Chondrocyte (in vitro differentiated cells): ENCODE results near the gene FANCM. TPM values are rescaled to one million over a fixed set of nuclear protein-coding genes. Genes with fewer than 3 reads are reported as not detected.

Experiments
- DNase-seq: peaks from one replicate; pipeline ENCODE4 v3.0.0; 2021; ENCODE audit warnings: mixed read lengths, low spot score
- H3K27ac Mint-ChIP-seq: one replicate; pipeline ENCODE4 v1.8.0; 2021; ENCODE audit warnings: mild to moderate bottlenecking, moderate library complexity, mixed read lengths; ENCODE audit not compliant: unreplicated experiment
- H3K27me3 Mint-ChIP-seq: 2 replicates; pipeline ENCODE4 v1.8.0; 2021; ENCODE audit warnings: low read depth, mixed read lengths
- H3K36me3 Mint-ChIP-seq: 2 replicates; pipeline ENCODE4 v1.8.0; 2021; ENCODE audit warnings: low read depth, mixed read lengths
- H3K4me1 Mint-ChIP-seq: 2 replicates; pipeline ENCODE4 v1.8.0; 2021; ENCODE audit warnings: low read depth, mild to moderate bottlenecking, mixed read lengths
- H3K4me3 Mint-ChIP-seq: one replicate; pipeline ENCODE4 v1.8.0; 2021; ENCODE audit warnings: mild to moderate bottlenecking, moderate library complexity, mixed read lengths; ENCODE audit not compliant: unreplicated experiment
- H3K9me3 Mint-ChIP-seq: 2 replicates; pipeline ENCODE4 v1.8.0; 2021; ENCODE audit warnings: low read depth, mixed read lengths
- CTCF ChIP-seq: fragments of 200-600 bp; sonication (generic); IDR thresholded peaks from 2 replicates; pipeline ENCODE4 v1.5.0; 2021; ENCODE audit warnings: antibody characterized with exemption, mild to moderate bottlenecking, moderate library complexity
- total RNA-seq: library from RNA; stranded (reverse); gene quantifications from 3 replicates; pipeline ENCODE4 v1.2.1, GENCODE V29; 2021

Gene FANCM
- total RNA-seq, 1 donor from 2014 or later: 4.0 TPM

- no peak for TF ChIP-seq CTCF
- DNase-seq: no peak
- no peaks in the 10 kb centered on the region for H3K9me3 Mint-ChIP-seq
- peaks cover 29% of the 10 kb centered on the region for H3K36me3 Mint-ChIP-seq
- H3K27me3 Mint-ChIP-seq: no peaks in the 10 kb centered on the region
- no peak overlapping the region for H3K27ac Mint-ChIP-seq
- H3K4me1 Mint-ChIP-seq: peaks cover 2% of the 10 kb centered on the region
- H3K4me3 Mint-ChIP-seq: no peak overlapping the region
Observed at GRCh38 chr14:45118594-45118993, 17.1 kb upstream of the FANCM start.

- H3K4me3 Mint-ChIP-seq: no peak overlapping the region
- H3K4me1 Mint-ChIP-seq: no peaks in the 10 kb centered on the region
- no peak overlapping the region for H3K27ac Mint-ChIP-seq
- H3K9me3 Mint-ChIP-seq: no peaks in the 10 kb centered on the region
- DNase-seq: no peak
- no peak for TF ChIP-seq CTCF
- H3K36me3 Mint-ChIP-seq: peaks cover 33% of the 10 kb centered on the region
- H3K27me3 Mint-ChIP-seq: no peaks in the 10 kb centered on the region
Observed at GRCh38 chr14:45120096-45120495, 15.6 kb upstream of the FANCM start.

GRCh38 chr14:45123271-45123670, 12.5 kb upstream of the FANCM start:
- Mint-ChIP-seq H3K4me1 (peaks cover 2% of the 10 kb centered on the region), H3K9me3 (no peaks in the 10 kb centered on the region), H3K4me3 (no peak overlapping the region), H3K27ac (no peak overlapping the region), H3K27me3 (no peaks in the 10 kb centered on the region), H3K36me3 (peaks cover 34% of the 10 kb centered on the region)
- DNase-seq: no peak
- TF ChIP-seq CTCF: no peak

GRCh38 chr14:45125754-45126153, 10.0 kb upstream of the FANCM start:
- no peak overlapping the region for H3K27ac Mint-ChIP-seq
- peaks cover 14% of the 10 kb centered on the region for H3K4me1 Mint-ChIP-seq
- TF ChIP-seq CTCF: no peak
- no peak for DNase-seq
- H3K9me3 Mint-ChIP-seq: no peaks in the 10 kb centered on the region
- no peaks in the 10 kb centered on the region for H3K27me3 Mint-ChIP-seq
- no peak overlapping the region for H3K4me3 Mint-ChIP-seq
- H3K36me3 Mint-ChIP-seq: peaks cover 20% of the 10 kb centered on the region

- Mint-ChIP-seq H3K4me1 (peaks cover 39% of the 10 kb centered on the region), H3K27me3 (no peaks in the 10 kb centered on the region), H3K4me3 (no peak overlapping the region), H3K36me3 (peaks cover 9% of the 10 kb centered on the region), H3K27ac (no peak overlapping the region), H3K9me3 (no peaks in the 10 kb centered on the region)
- no peak for TF ChIP-seq CTCF
- DNase-seq: no peak
Observed at GRCh38 chr14:45128963-45129629, 6.6 kb upstream of the FANCM start.
